HEK293T (cell line): ENCODE measurements around the gene DIAPH3.

Experiments
- ARNT ChIP-seq: fragments of 450-650 bp; IDR thresholded peaks from 2 replicates; pipeline ENCODE4 v1.6.1; 2017; ENCODE audit warnings: mild to moderate bottlenecking
- BHLHE40 ChIP-seq: fragments of 450-650 bp; IDR thresholded peaks from 2 replicates; pipeline ENCODE4 v1.6.1; 2016; ENCODE audit warnings: mild to moderate bottlenecking, moderate library complexity, borderline replicate concordance
- FOXA1 ChIP-seq: fragments of 450-650 bp; IDR thresholded peaks from 2 replicates; pipeline ENCODE4 v1.6.1; 2016; ENCODE audit warnings: mild to moderate bottlenecking
- FOXK2 ChIP-seq: fragments of 450-650 bp; IDR thresholded peaks from 2 replicates; pipeline ENCODE4 v1.6.1; 2016; ENCODE audit warnings: mild to moderate bottlenecking
- HDGF ChIP-seq: fragments of 450-650 bp; IDR thresholded peaks from 2 replicates; pipeline ENCODE4 v1.6.1; 2017; ENCODE audit warnings: antibody characterized with exemption, borderline replicate concordance
- LEF1 ChIP-seq: fragments of 450-650 bp; IDR thresholded peaks from 2 replicates; pipeline ENCODE4 v1.6.1; 2017; ENCODE audit warnings: mild to moderate bottlenecking, borderline replicate concordance
- NFRKB ChIP-seq: fragments of 450-650 bp; IDR thresholded peaks from 2 replicates; pipeline ENCODE4 v1.6.1; 2016; ENCODE audit warnings: mild to moderate bottlenecking, moderate library complexity
- SUZ12 ChIP-seq: fragments of 450-650 bp; IDR thresholded peaks from 2 replicates; pipeline ENCODE4 v1.6.1; 2016; ENCODE audit warnings: mild to moderate bottlenecking
- TARDBP ChIP-seq: fragments of 450-650 bp; IDR thresholded peaks from 2 replicates; pipeline ENCODE4 v1.6.1; 2016

GRCh38 chr13:59834801-59835200, 328.9 kb downstream of the DIAPH3 start:
- TF ChIP-seq ARNT (no peak), NFRKB (no peak), FOXK2 (no peak), BHLHE40 (no peak), LEF1 (no peak), SUZ12 (no peak), TARDBP (no peak), FOXA1 (no peak), HDGF (no peak)
